Measurements from ENCODE around the gene SLC25A18.
"Not testable (repeated sequence)": the region's sequence is repeated elsewhere in the genome, so short reads cannot be mapped to it uniquely, and the experiment has no call there.

The SLC25A18 gene

GRCh38 chr22:17606496-17606895 is 43.2 kb downstream of the SLC25A18 start:
- DNase-seq (ENCODE audit: low read depth in 2 of 2): no peak

- DNase-seq (ENCODE audit: low read depth in 2 of 2): no peak
These were observed 44.7 kb downstream of the SLC25A18 start for GRCh38 chr22:17607891-17608521.

- no peak for DNase-seq (ENCODE audit: low read depth in 2 of 2)
These were observed 48.8 kb downstream of the SLC25A18 start for GRCh38 chr22:17612057-17612456.

- no peak for DNase-seq (ENCODE audit: low read depth in 2 of 2)
These were observed 50.0 kb downstream of the SLC25A18 start for GRCh38 chr22:17613280-17613679.

GRCh38 chr22:17627961-17628405 is 64.7 kb downstream of the SLC25A18 start:
- DNase-seq (ENCODE audit: low read depth in 2 of 2): no peak

GRCh38 chr22:17628406-17629172 is 65.3 kb downstream of the SLC25A18 start, which contains the start of gene ATP6V1E1:
ATP6V1E1 (minus strand) TSS chr22:17628749; CDS start chr22:17628635, 114 bp downstream.
- DNase-seq (ENCODE audit: low read depth in 2 of 2): peak; percentile 89 to 92

- DNase-seq (ENCODE audit: low read depth in 2 of 2): no peak
These were observed 65.8 kb downstream of the SLC25A18 start for GRCh38 chr22:17629173-17629489.

- no peak for DNase-seq (ENCODE audit: low read depth in 2 of 2)
These were observed 66.3 kb downstream of the SLC25A18 start for GRCh38 chr22:17629641-17630040.

GRCh38 chr22:17631076-17631565 is 67.8 kb downstream of the SLC25A18 start:
- DNase-seq (ENCODE audit: low read depth in 2 of 2): no peak

GRCh38 chr22:17633217-17633997 is 70.1 kb downstream of the SLC25A18 start:
- no peak for DNase-seq (ENCODE audit: low read depth in 2 of 2)

- no peak for DNase-seq (ENCODE audit: low read depth in 2 of 2)
These were observed 70.7 kb downstream of the SLC25A18 start for GRCh38 chr22:17633998-17634323.

GRCh38 chr22:17634696-17635095 is 71.4 kb downstream of the SLC25A18 start:
- no peak for DNase-seq (ENCODE audit: low read depth in 2 of 2)

GRCh38 chr22:17636850-17637249 is 73.6 kb downstream of the SLC25A18 start:
- DNase-seq (ENCODE audit: low read depth in 2 of 2): not testable (repeated sequence)

- no peak for DNase-seq (ENCODE audit: low read depth in 2 of 2)
These were observed 74.3 kb downstream of the SLC25A18 start for GRCh38 chr22:17637490-17638181.

GRCh38 chr22:17638182-17638431 is 74.8 kb downstream of the SLC25A18 start:
- DNase-seq (ENCODE audit: low read depth in 2 of 2): no peak

GRCh38 chr22:17638432-17639246 is 75.3 kb downstream of the SLC25A18 start, which contains the start of gene BCL2L13:
BCL2L13 (plus strand) TSS chr22:17638757; CDS start chr22:17655712, 16,955 bp downstream.
- DNase-seq (ENCODE audit: low read depth in 2 of 2): peak; percentile 76 to 83

- no peak for DNase-seq (ENCODE audit: low read depth in 2 of 2)
These were observed 76.0 kb downstream of the SLC25A18 start for GRCh38 chr22:17639247-17639741.

Measured in stimulated activated CD8-positive, alpha-beta memory T cell treated with anti-CD3 and anti-CD28 coated beads, Interleukin-7, amount 100 ng/mL, for 4 hours (primary cell).